Measurements from ENCODE around the gene POU2F3. TPM values are rescaled to one million over a fixed set of nuclear protein-coding genes. Genes with fewer than 3 reads are reported as not detected.

The POU2F3 gene
- total and polyA plus RNA-seq, 2 of the 8 experiments (the other 6 are each of a cell fraction or from before 2014, with no cell fraction given): 1.0 to 2.1 TPM

DNA sequence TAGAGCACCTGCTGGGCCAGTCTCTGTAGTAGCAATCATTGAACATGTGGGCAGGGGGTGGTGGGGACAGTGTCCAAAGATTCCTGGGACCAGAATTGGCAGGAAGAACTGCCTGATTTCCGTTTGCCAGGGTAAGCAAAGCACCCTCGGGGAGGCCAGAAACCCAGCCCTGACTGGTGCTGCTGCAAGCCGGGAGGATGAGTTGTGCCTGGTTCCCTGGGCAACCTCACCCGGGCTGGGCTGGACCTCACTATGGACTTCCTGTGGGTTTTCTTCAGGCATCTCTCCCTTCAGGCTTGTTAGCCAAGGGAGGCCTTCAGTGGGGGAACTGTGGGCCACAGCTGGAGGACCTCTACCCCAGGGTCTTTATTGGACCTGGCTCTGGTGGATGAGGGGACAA, 8.0 kb upstream of the POU2F3 start:
- Histone ChIP-seq H3K14ac (ENCODE audit: insufficient read length) (no peak overlapping the region), H4K20me1 (replicated peaks in 1 of 2; ENCODE audit: control insufficient read depth in 1 of 2, insufficient read depth in 2 of 2, low read length in 2 of 2) (no peaks in the 10 kb centered on the region), H3K56ac (replicated peaks; ENCODE audit: insufficient read length, low read depth, low read length) (no peak overlapping the region), H3K9ac (replicated peaks in 1 of 4; ENCODE audit: extremely low read depth in 1 of 4, low read depth in 3 of 4, low read length in 3 of 4) (no peak overlapping the region), H3K27me3 (replicated peaks in 1 of 4; ENCODE audit: control insufficient read depth in 3 of 4, extremely low read depth in 1 of 4, insufficient read depth in 3 of 4, low read length in 3 of 4) (no peaks in the 10 kb centered on the region), H3K36me3 (ENCODE audit: control insufficient read depth in 2 of 4, insufficient read depth in 4 of 4, low read length in 3 of 4) (no peaks in the 10 kb centered on the region), H3K23me2 (ENCODE audit: low read depth, low read length) (no peaks in the 10 kb centered on the region), H2BK20ac (ENCODE audit: low read length) (no peak overlapping the region), H2AFZ (ENCODE audit: low read length) (no peak overlapping the region), H3K4me2 (ENCODE audit: insufficient read depth in 1 of 2, low read depth in 2 of 2, low read length in 2 of 2) (no peak overlapping the region), H3K4me3 (ENCODE audit: extremely low read depth in 1 of 4, insufficient read depth in 2 of 4, low read depth in 3 of 4, low read length in 4 of 4) (no peak overlapping the region), H2AK5ac (ENCODE audit: low read depth, low read length) (no peak overlapping the region), H3K18ac (ENCODE audit: extremely low read depth, low read length) (no peak overlapping the region), H3K27ac (ENCODE audit: low read depth, low read length) (no peak overlapping the region), H3K9me3 (ENCODE audit: insufficient read depth in 2 of 2, low read depth in 1 of 2, low read length in 1 of 2) (no peaks in the 10 kb centered on the region), H4K5ac (ENCODE audit: insufficient read length, low read depth, low read length) (no peak overlapping the region), H2BK12ac (ENCODE audit: low read depth, low read length) (no peak overlapping the region), H4K91ac (replicated peaks; ENCODE audit: insufficient read length, low read length) (no peak overlapping the region), H4K8ac (ENCODE audit: extremely low read depth, insufficient read depth, low read length) (no peak overlapping the region), H3K4ac (replicated peaks; ENCODE audit: insufficient read length, low read depth, low read length) (no peak overlapping the region), H3K4me1 (replicated peaks in 1 of 4; ENCODE audit: control insufficient read depth in 3 of 4, insufficient read depth in 4 of 4, low read length in 3 of 4) (peaks cover 0 to 2% (median 0%) of the 10 kb centered on the region in 4 experiments; a peak in 2 of 7 replicates), H2BK120ac (replicated peaks; ENCODE audit: low read depth, low read length) (no peak overlapping the region), H3K79me1 (ENCODE audit: low read depth, low read length) (no peaks in the 10 kb centered on the region; the same call in 1 of the 2 replicates), H2BK15ac (ENCODE audit: low read length) (no peak overlapping the region), H2BK5ac (ENCODE audit: low read depth, low read length) (no peak overlapping the region), H3K79me2 (ENCODE audit: control insufficient read depth in 1 of 2, insufficient read depth in 2 of 2, low read length in 2 of 2) (no peaks in the 10 kb centered on the region), H3K23ac (ENCODE audit: insufficient read length) (no peak overlapping the region)
- POLR2A ChIA-PET (ENCODE audit: partially characterized antibody): no interaction called here
- no peak for DNase-seq (ENCODE audit: low read depth in 1 of 2, low spot score in 2 of 2)
- no peak for FAIRE-seq
- 90% methylated on average over 4 of the region's 4 CpGs; no CpG with 5 or more reads in 1 of the 2 experiments for WGBS, 2 experiments (ENCODE audit: extremely low coverage in 1 of 2, insufficient coverage in 1 of 2, insufficient read length in 1 of 2, insufficient replicate concordance in 2 of 2, low coverage in 1 of 2, low lambda C conversion rate in 2 of 2, missing lambda C conversion rate in 1 of 2)
- CTCF ChIA-PET (ENCODE audit: partially characterized antibody): interaction anchor here (0.6 to 41.2 kb wide), 11 partner anchors 9 to 173 kb away, joined by 3 to 1412 read pairs (median 101); partner anchors contain the start of gene OAF
- TF ChIP-seq USF2 (IDR thresholded peaks at IDR 0.05; ENCODE audit: low read length): no peak
- TF ChIP-seq SUZ12 (IDR thresholded peaks at IDR 0.05; ENCODE audit: low read length): no peak
- TF ChIP-seq RXRA (IDR thresholded peaks at IDR 0.05; ENCODE audit: insufficient read depth, low read depth, low read length): no peak
- no peak for TF ChIP-seq SIRT6 (IDR thresholded peaks at IDR 0.05; ENCODE audit: low read length)
- no peak for TF ChIP-seq RNF2 (IDR thresholded peaks at IDR 0.05; ENCODE audit: borderline replicate concordance, low read depth, low read length, missing control alignments, poor library complexity, severe bottlenecking)
- TF ChIP-seq NANOG (IDR thresholded peaks at IDR 0.05; ENCODE audit: insufficient read depth, low read depth, low read length, poor library complexity, severe bottlenecking): no peak
- no peak for TF ChIP-seq YY1 (IDR thresholded peaks at IDR 0.05; ENCODE audit: low read depth, low read length)
- TF ChIP-seq CREB1 (IDR thresholded peaks at IDR 0.05): no peak
- TF ChIP-seq E2F6 (IDR thresholded peaks at IDR 0.05): no peak
- TF ChIP-seq KDM5A (IDR thresholded peaks at IDR 0.05; ENCODE audit: low read length): no peak
- no peak for TF ChIP-seq POLR2AphosphoS5 (IDR thresholded peaks at IDR 0.05; ENCODE audit: low read depth, low read length)
- no peak for TF ChIP-seq JUND (IDR thresholded peaks at IDR 0.05; ENCODE audit: low read length)
- no peak for TF ChIP-seq HDAC6 (IDR thresholded peaks at IDR 0.05; ENCODE audit: low read depth, low read length)
